Thyroid gland (tissue), 4 donors: ENCODE results near the gene RUNX2.

Experiments used
- POLR2A ChIP-seq, 2 donors: fragments of 450-650 bp; IDR thresholded peaks; one replicate each; pipeline ENCODE4 v1.6.1; 2017; ENCODE audit warnings: antibody characterized with exemption in 2 of 2, mild to moderate bottlenecking in 2 of 2, moderate library complexity in 1 of 2
- TF ChIP-seq, protein P1 (sequence below), 6 experiments: fragments of 200-600 bp in 3 of 6; fragments of 450-650 bp in 3 of 6; sonication (generic) in 3 of 6; IDR thresholded peaks; one replicate each; pipeline ENCODE4 v1.5.1; 2016 to 2019; ENCODE audit warnings: antibody characterized with exemption in 6 of 6, mild to moderate bottlenecking in 2 of 6, inconsistent platforms in 1 of 6, moderate library complexity in 1 of 6

DNA sequence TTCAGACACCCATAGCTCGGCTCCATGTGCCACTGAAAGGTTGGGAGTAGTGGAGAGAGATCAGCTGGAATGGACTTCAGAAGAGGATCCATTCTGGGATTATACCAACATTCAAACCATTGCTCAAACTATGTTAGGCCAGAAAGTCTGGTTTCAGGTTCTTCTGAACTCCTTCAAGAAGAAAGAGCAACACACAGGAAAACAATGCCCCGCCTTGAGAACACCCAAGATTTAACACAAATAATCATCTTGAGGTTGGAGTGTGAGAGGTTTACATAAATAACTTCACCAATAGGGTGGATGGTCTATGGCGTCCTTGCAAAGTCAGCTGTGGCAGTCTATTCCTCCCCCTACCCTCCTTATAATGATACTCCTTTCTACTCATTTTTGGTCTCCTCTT is 261.2 kb downstream of the RUNX2 start:
- TF ChIP-seq, protein P1, sequence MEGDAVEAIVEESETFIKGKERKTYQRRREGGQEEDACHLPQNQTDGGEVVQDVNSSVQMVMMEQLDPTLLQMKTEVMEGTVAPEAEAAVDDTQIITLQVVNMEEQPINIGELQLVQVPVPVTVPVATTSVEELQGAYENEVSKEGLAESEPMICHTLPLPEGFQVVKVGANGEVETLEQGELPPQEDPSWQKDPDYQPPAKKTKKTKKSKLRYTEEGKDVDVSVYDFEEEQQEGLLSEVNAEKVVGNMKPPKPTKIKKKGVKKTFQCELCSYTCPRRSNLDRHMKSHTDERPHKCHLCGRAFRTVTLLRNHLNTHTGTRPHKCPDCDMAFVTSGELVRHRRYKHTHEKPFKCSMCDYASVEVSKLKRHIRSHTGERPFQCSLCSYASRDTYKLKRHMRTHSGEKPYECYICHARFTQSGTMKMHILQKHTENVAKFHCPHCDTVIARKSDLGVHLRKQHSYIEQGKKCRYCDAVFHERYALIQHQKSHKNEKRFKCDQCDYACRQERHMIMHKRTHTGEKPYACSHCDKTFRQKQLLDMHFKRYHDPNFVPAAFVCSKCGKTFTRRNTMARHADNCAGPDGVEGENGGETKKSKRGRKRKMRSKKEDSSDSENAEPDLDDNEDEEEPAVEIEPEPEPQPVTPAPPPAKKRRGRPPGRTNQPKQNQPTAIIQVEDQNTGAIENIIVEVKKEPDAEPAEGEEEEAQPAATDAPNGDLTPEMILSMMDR (IDR thresholded peaks at IDR 0.05) = no peak
- TF ChIP-seq POLR2A (IDR thresholded peaks at IDR 0.05) = no peak
